Neural progenitor cell (in vitro differentiated cells): ENCODE measurements around the gene PRDM16. TPM values are rescaled to one million over a fixed set of nuclear protein-coding genes. Genes with fewer than 3 reads are reported as not detected.

Experiments
- DNase-seq: peaks from one replicate; pipeline ENCODE4 v3.0.0-alpha.2; 2016; ENCODE audit warnings: low spot score
- H2AFZ ChIP-seq: fragments of 200-600 bp; sonication (generic); replicated peaks from 2 replicates; pipeline ENCODE4 v1.6.1; 2016; ENCODE audit warnings: antibody characterized with exemption
- H3F3A ChIP-seq: fragments of 200-600 bp; sonication (generic); 2 replicates; pipeline ENCODE4 v1.6.1; 2016; ENCODE audit warnings: antibody characterized with exemption, low read depth
- H3K27ac ChIP-seq: fragments of 200-600 bp; sonication (generic); 2 replicates; pipeline ENCODE4 v1.5.1; 2016; ENCODE audit warnings: mild to moderate bottlenecking
- H3K27me3 ChIP-seq: fragments of 200-600 bp; sonication (generic); 2 replicates; pipeline ENCODE4 v1.6.1; 2016; ENCODE audit warnings: mild to moderate bottlenecking, moderate library complexity
- H3K36me3 ChIP-seq: fragments of 200-600 bp; sonication (generic); 2 replicates; pipeline ENCODE4 v1.5.1; 2016
- H3K4me1 ChIP-seq: fragments of 200-600 bp; sonication (generic); 2 replicates; pipeline ENCODE4 v1.6.1; 2016; ENCODE audit warnings: mixed run types
- H3K4me2 ChIP-seq: fragments of 200-600 bp; sonication (generic); 2 replicates; pipeline ENCODE4 v1.6.1; 2016
- H3K4me3 ChIP-seq: fragments of 200-600 bp; sonication (generic); 2 replicates; pipeline ENCODE4 v1.5.1; 2016
- H3K79me2 ChIP-seq: fragments of 200-600 bp; sonication (generic); 2 replicates; pipeline ENCODE4 v1.6.1; 2016; ENCODE audit warnings: low read depth
- H3K9ac ChIP-seq: fragments of 200-600 bp; sonication (generic); 2 replicates; pipeline ENCODE4 v1.6.1; 2016
- H3K9me3 ChIP-seq: fragments of 200-600 bp; sonication (generic); 2 replicates; pipeline ENCODE4 v1.5.1; 2016; ENCODE audit warnings: low read depth
- H4K20me1 ChIP-seq: fragments of 200-600 bp; sonication (generic); 2 replicates; pipeline ENCODE4 v1.6.1; 2016; ENCODE audit warnings: low read depth
- H3K27ac Mint-ChIP-seq: 3 replicates; pipeline ENCODE4 v1.8.0; 2021; ENCODE audit warnings: mixed read lengths
- H3K27me3 Mint-ChIP-seq: 2 replicates; pipeline ENCODE4 v1.8.0; 2022; ENCODE audit warnings: low read depth, mild to moderate bottlenecking, inconsistent platforms, moderate library complexity, mixed read lengths; ENCODE audit not compliant: insufficient read depth
- H3K36me3 Mint-ChIP-seq: 3 replicates; pipeline ENCODE4 v1.8.0; 2021; ENCODE audit warnings: mixed read lengths
- H3K4me1 Mint-ChIP-seq: 3 replicates; pipeline ENCODE4 v1.8.0; 2021; ENCODE audit warnings: mixed read lengths
- H3K4me3 Mint-ChIP-seq: 3 replicates; pipeline ENCODE4 v1.8.0; 2021; ENCODE audit warnings: mild to moderate bottlenecking, moderate library complexity, mixed read lengths
- H3K9me3 Mint-ChIP-seq: 3 replicates; pipeline ENCODE4 v1.8.0; 2020; ENCODE audit warnings: mixed read lengths
- EZH2 ChIP-seq: fragments of 200-600 bp; sonication (generic); IDR thresholded peaks from 2 replicates; pipeline ENCODE4 v1.6.1; 2017; ENCODE audit warnings: antibody characterized with exemption, mild to moderate bottlenecking, moderate library complexity
- EZH2phosphoT487 ChIP-seq: fragments of 200-600 bp; sonication (generic); IDR thresholded peaks from 2 replicates; pipeline ENCODE4 v1.6.1; 2017; ENCODE audit warnings: antibody characterized with exemption
- total RNA-seq: library from RNA; depleted of rRNA; stranded (reverse); fragments of >200 nt; gene quantifications from 2 replicates; pipeline ENCODE4 v1.2.3, GENCODE V29; 2015; ENCODE audit warnings: low replicate concordance
- TF ChIP-seq, protein P1 (sequence below): fragments of 200-600 bp; sonication (generic); IDR thresholded peaks from 2 replicates; pipeline ENCODE4 v1.5.1; 2017; ENCODE audit warnings: antibody characterized with exemption, mild to moderate bottlenecking

Gene PRDM16
- total RNA-seq, 1 donor from 2014 or later: 1.9 TPM

- no peak overlapping the region for H3K27ac ChIP-seq
- no peak overlapping the region for H3K9ac ChIP-seq
- DNase-seq: no peak
- TF ChIP-seq EZH2phosphoT487 (no peak), EZH2 (no peak)
- TF ChIP-seq, protein P1, sequence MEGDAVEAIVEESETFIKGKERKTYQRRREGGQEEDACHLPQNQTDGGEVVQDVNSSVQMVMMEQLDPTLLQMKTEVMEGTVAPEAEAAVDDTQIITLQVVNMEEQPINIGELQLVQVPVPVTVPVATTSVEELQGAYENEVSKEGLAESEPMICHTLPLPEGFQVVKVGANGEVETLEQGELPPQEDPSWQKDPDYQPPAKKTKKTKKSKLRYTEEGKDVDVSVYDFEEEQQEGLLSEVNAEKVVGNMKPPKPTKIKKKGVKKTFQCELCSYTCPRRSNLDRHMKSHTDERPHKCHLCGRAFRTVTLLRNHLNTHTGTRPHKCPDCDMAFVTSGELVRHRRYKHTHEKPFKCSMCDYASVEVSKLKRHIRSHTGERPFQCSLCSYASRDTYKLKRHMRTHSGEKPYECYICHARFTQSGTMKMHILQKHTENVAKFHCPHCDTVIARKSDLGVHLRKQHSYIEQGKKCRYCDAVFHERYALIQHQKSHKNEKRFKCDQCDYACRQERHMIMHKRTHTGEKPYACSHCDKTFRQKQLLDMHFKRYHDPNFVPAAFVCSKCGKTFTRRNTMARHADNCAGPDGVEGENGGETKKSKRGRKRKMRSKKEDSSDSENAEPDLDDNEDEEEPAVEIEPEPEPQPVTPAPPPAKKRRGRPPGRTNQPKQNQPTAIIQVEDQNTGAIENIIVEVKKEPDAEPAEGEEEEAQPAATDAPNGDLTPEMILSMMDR: no peak
- Mint-ChIP-seq H3K9me3 (no peaks in the 10 kb centered on the region), H3K27me3 (peaks cover 8% of the 10 kb centered on the region), H3K4me3 (no peak overlapping the region), H3K4me1 (peaks cover 43% of the 10 kb centered on the region), H3K27ac (peak overlapping the region; percentile 83), H3K36me3 (peaks cover 3% of the 10 kb centered on the region)
- peaks cover 10% of the 10 kb centered on the region for H3F3A ChIP-seq
- H3K4me3 ChIP-seq: no peak overlapping the region
- no peaks in the 10 kb centered on the region for H3K36me3 ChIP-seq
- no peaks in the 10 kb centered on the region for H3K9me3 ChIP-seq
- H3K79me2 ChIP-seq: no peaks in the 10 kb centered on the region
- no peaks in the 10 kb centered on the region for H3K27me3 ChIP-seq
- no peak overlapping the region for H3K4me2 ChIP-seq
- H4K20me1 ChIP-seq: no peaks in the 10 kb centered on the region
- H3K4me1 ChIP-seq: peaks cover 14% of the 10 kb centered on the region
- H2AFZ ChIP-seq: no peak overlapping the region
These were observed 115.7 kb downstream of the PRDM16 start for GRCh38 chr1:3184666-3185065.

- no peaks in the 10 kb centered on the region for H3K9me3 Mint-ChIP-seq
- peaks cover 3% of the 10 kb centered on the region for H3K36me3 Mint-ChIP-seq
- H3K4me3 Mint-ChIP-seq: no peak overlapping the region
- Histone ChIP-seq H4K20me1 (no peaks in the 10 kb centered on the region), H2AFZ (no peak overlapping the region), H3K9ac (no peak overlapping the region), H3K27me3 (no peaks in the 10 kb centered on the region), H3K79me2 (no peaks in the 10 kb centered on the region), H3K36me3 (no peaks in the 10 kb centered on the region), H3F3A (peaks cover 9% of the 10 kb centered on the region), H3K9me3 (no peaks in the 10 kb centered on the region), H3K4me2 (no peak overlapping the region), H3K4me3 (no peak overlapping the region), H3K27ac (no peak overlapping the region), H3K4me1 (peaks cover 16% of the 10 kb centered on the region)
- H3K4me1 Mint-ChIP-seq: peaks cover 54% of the 10 kb centered on the region
- peaks cover 6% of the 10 kb centered on the region for H3K27me3 Mint-ChIP-seq
- peak overlapping the region; percentile 57 for H3K27ac Mint-ChIP-seq
- DNase-seq: no peak
- TF ChIP-seq, protein P1: no peak
- no peak for TF ChIP-seq EZH2
- TF ChIP-seq EZH2phosphoT487: no peak
These were observed 117.0 kb downstream of the PRDM16 start for GRCh38 chr1:3185896-3186525.

DNA sequence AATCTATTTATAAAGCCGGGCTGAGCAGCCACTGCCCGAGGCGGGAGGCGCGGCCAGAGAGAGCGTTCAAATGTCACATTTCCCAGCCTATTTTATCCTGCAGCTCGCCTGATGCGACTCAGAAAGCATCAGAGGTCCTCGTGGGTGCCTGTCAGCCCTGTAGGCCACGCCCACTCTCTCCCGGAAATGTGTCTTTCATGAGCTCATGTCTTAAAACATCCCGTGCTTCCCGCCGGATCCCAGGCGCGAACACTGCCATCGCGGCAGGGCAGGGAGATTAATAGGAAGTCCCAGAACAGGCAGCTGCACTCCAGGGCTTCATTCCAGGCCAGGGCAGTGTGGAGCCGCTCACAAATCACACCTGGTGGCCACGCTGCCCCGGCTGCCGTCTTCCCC, 117.5 kb downstream of the PRDM16 start:
- Histone ChIP-seq H4K20me1 (no peaks in the 10 kb centered on the region), H3K27ac (no peak overlapping the region), H2AFZ (no peak overlapping the region), H3K27me3 (no peaks in the 10 kb centered on the region), H3K79me2 (no peaks in the 10 kb centered on the region), H3K4me1 (peaks cover 16% of the 10 kb centered on the region), H3K9ac (no peak overlapping the region), H3K36me3 (no peaks in the 10 kb centered on the region), H3F3A (peaks cover 7% of the 10 kb centered on the region), H3K4me2 (no peak overlapping the region), H3K9me3 (no peaks in the 10 kb centered on the region), H3K4me3 (no peak overlapping the region)
- peaks cover 57% of the 10 kb centered on the region for H3K4me1 Mint-ChIP-seq
- peaks cover 6% of the 10 kb centered on the region for H3K27me3 Mint-ChIP-seq
- H3K36me3 Mint-ChIP-seq: peaks cover 3% of the 10 kb centered on the region
- TF ChIP-seq, protein P1: no peak
- TF ChIP-seq EZH2phosphoT487 (no peak), EZH2 (no peak)
- H3K4me3 Mint-ChIP-seq: no peak overlapping the region
- DNase-seq: peak; percentile 44
- H3K27ac Mint-ChIP-seq: no peak overlapping the region
- H3K9me3 Mint-ChIP-seq: no peaks in the 10 kb centered on the region
